Measurements from ENCODE around the gene CWF19L2. TPM values are rescaled to one million over a fixed set of nuclear protein-coding genes. Genes with fewer than 3 reads are reported as not detected.
A peak's percentile ranks its signal among the peaks of the same experiment; 100 is the strongest.
"Not testable (repeated sequence)": the region's sequence is repeated elsewhere in the genome, so short reads cannot be mapped to it uniquely, and the experiment has no call there.

CWF19L2 gene
- total and polyA plus RNA-seq, 2 donors (not counting 1 experiment from before 2014, with no cell fraction given), result 5.1 to 10.7 TPM

GRCh38 chr11:107501713-107502112 lies 44.1 kb upstream of the CWF19L2 start:
- TF ChIP-seq, protein P1, sequence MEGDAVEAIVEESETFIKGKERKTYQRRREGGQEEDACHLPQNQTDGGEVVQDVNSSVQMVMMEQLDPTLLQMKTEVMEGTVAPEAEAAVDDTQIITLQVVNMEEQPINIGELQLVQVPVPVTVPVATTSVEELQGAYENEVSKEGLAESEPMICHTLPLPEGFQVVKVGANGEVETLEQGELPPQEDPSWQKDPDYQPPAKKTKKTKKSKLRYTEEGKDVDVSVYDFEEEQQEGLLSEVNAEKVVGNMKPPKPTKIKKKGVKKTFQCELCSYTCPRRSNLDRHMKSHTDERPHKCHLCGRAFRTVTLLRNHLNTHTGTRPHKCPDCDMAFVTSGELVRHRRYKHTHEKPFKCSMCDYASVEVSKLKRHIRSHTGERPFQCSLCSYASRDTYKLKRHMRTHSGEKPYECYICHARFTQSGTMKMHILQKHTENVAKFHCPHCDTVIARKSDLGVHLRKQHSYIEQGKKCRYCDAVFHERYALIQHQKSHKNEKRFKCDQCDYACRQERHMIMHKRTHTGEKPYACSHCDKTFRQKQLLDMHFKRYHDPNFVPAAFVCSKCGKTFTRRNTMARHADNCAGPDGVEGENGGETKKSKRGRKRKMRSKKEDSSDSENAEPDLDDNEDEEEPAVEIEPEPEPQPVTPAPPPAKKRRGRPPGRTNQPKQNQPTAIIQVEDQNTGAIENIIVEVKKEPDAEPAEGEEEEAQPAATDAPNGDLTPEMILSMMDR (conservative IDR thresholded peaks at IDR 0.05 in 1 of 2, IDR thresholded peaks at IDR 0.05 in 1 of 2; ENCODE audit: low read depth in 1 of 2, low read length in 2 of 2), result no peak
- TF ChIP-seq EZH2 (IDR thresholded peaks at IDR 0.05; ENCODE audit: low read length, missing control alignments), result no peak
- Histone ChIP-seq H3K27me3 (ENCODE audit: control insufficient read depth, insufficient read depth, low read length) (no peaks in the 10 kb centered on the region), H3K4me2 (ENCODE audit: extremely low read depth, insufficient read depth, low read length) (no peak overlapping the region), H3K79me2 (ENCODE audit: control insufficient read depth, insufficient read depth, low read length) (no peaks in the 10 kb centered on the region), H3K27ac (ENCODE audit: insufficient read depth, low read length) (no peak overlapping the region), H3K9ac (ENCODE audit: insufficient read depth, low read length) (no peak overlapping the region), H3K4me3 (replicated peaks in 1 of 4; ENCODE audit: control extremely low read depth in 1 of 4, insufficient read depth in 1 of 4, low read depth in 3 of 4, low read length in 4 of 4) (no peak overlapping the region), H2AFZ (ENCODE audit: low read length) (no peak overlapping the region), H3K4me1 (ENCODE audit: control insufficient read depth, extremely low read depth, insufficient read depth, low read length) (no peaks in the 10 kb centered on the region), H4K20me1 (ENCODE audit: control insufficient read depth, extremely low read depth, insufficient read depth, low read length) (no peaks in the 10 kb centered on the region), H3K9me3 (ENCODE audit: control insufficient read depth, insufficient read depth, low read depth, low read length) (no peaks in the 10 kb centered on the region), H3K36me3 (ENCODE audit: control insufficient read depth, insufficient read depth, low read length) (no peaks in the 10 kb centered on the region)
- no peak for DNase-seq (ENCODE audit: low read depth in 2 of 2)

DNA sequence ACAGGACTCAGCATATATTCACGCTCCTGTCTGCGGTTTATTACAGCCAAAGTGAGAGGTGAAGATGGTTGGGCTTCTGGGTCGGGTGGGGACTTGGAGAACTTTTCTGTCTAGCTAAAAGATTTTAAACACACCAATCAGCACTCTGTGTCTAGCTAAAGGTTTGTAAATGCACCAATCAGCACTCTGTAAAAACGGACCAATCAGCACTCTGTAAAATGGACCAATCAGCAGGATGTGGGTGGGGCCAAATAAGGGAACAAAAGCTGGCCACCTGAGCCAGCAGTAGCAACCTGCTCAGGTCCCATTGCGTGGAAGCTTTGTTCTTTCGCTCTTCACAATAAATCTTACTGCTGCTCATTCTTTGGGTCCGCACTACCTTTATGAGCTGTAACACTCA lies 39.7 kb upstream of the CWF19L2 start:
- H2AFZ ChIP-seq (ENCODE audit: low read length); H3K79me2 ChIP-seq (ENCODE audit: control insufficient read depth, insufficient read depth, low read length): not testable (repeated sequence)

GRCh38 chr11:107496011-107496410 lies 38.4 kb upstream of the CWF19L2 start:
- Histone ChIP-seq H3K9me3 (ENCODE audit: control insufficient read depth, insufficient read depth, low read depth, low read length) (no peaks in the 10 kb centered on the region), H3K27me3 (ENCODE audit: control insufficient read depth, insufficient read depth, low read length) (no peaks in the 10 kb centered on the region), H3K4me1 (ENCODE audit: control insufficient read depth, extremely low read depth, insufficient read depth, low read length) (no peaks in the 10 kb centered on the region), H3K36me3 (ENCODE audit: control insufficient read depth, insufficient read depth, low read length) (no peaks in the 10 kb centered on the region), H3K4me2 (ENCODE audit: extremely low read depth, insufficient read depth, low read length) (no peak overlapping the region), H3K9ac (ENCODE audit: insufficient read depth, low read length) (no peak overlapping the region), H3K79me2 (ENCODE audit: control insufficient read depth, insufficient read depth, low read length) (no peaks in the 10 kb centered on the region), H3K27ac (ENCODE audit: insufficient read depth, low read length) (no peak overlapping the region), H3K4me3 (replicated peaks in 1 of 4; ENCODE audit: control extremely low read depth in 1 of 4, insufficient read depth in 1 of 4, low read depth in 3 of 4, low read length in 4 of 4) (no peak overlapping the region), H2AFZ (ENCODE audit: low read length) (no peak overlapping the region), H4K20me1 (ENCODE audit: control insufficient read depth, extremely low read depth, insufficient read depth, low read length) (no peaks in the 10 kb centered on the region)
- TF ChIP-seq, protein P1 (conservative IDR thresholded peaks at IDR 0.05 in 1 of 2, IDR thresholded peaks at IDR 0.05 in 1 of 2; ENCODE audit: low read depth in 1 of 2, low read length in 2 of 2), result no peak
- no peak for TF ChIP-seq EZH2 (IDR thresholded peaks at IDR 0.05; ENCODE audit: low read length, missing control alignments)
- peak; percentile 58 to 88 for DNase-seq (ENCODE audit: low read depth in 2 of 2)

More for the DNA sequence above, 39.7 kb upstream of the CWF19L2 start:
- H3K27ac ChIP-seq (ENCODE audit: insufficient read depth, low read length); H3K4me3 ChIP-seq (replicated peaks in 1 of 4; ENCODE audit: control extremely low read depth in 1 of 4, insufficient read depth in 1 of 4, low read depth in 3 of 4, low read length in 4 of 4); H3K4me1 ChIP-seq (ENCODE audit: control insufficient read depth, extremely low read depth, insufficient read depth, low read length); H4K20me1 ChIP-seq (ENCODE audit: control insufficient read depth, extremely low read depth, insufficient read depth, low read length); H3K36me3 ChIP-seq (ENCODE audit: control insufficient read depth, insufficient read depth, low read length); H3K4me2 ChIP-seq (ENCODE audit: extremely low read depth, insufficient read depth, low read length); DNase-seq (ENCODE audit: low read depth in 2 of 2); H3K27me3 ChIP-seq (ENCODE audit: control insufficient read depth, insufficient read depth, low read length); H3K9ac ChIP-seq (ENCODE audit: insufficient read depth, low read length); H3K9me3 ChIP-seq (ENCODE audit: control insufficient read depth, insufficient read depth, low read depth, low read length): not testable (repeated sequence)
